Loucy (cell line): ENCODE measurements around the gene BTBD7.

Experiments used
- H2AFZ ChIP-seq: fragments of 200-600 bp; sonication (generic); 2 replicates; pipeline ENCODE4 v1.6.0; 2016; ENCODE audit warnings: antibody characterized with exemption, mild to moderate bottlenecking, low read length, moderate library complexity
- H3F3A ChIP-seq: fragments of 200-600 bp; 2 replicates; pipeline ENCODE4 v1.6.0; 2016; ENCODE audit warnings: antibody characterized with exemption, low read depth, mild to moderate bottlenecking
- H3K27me3 ChIP-seq: fragments of 200-600 bp; sonication (generic); 2 replicates; pipeline ENCODE4 v1.6.1; 2014; ENCODE audit warnings: low read length, mild to moderate bottlenecking; ENCODE audit not compliant: insufficient read depth, poor library complexity, severe bottlenecking
- H3K36me3 ChIP-seq: fragments of 200-600 bp; sonication (generic); 2 replicates; pipeline ENCODE4 v1.6.1; 2016; ENCODE audit warnings: low read length; ENCODE audit not compliant: insufficient read depth
- H3K4me1 ChIP-seq: fragments of 200-600 bp; sonication (generic); 2 replicates; pipeline ENCODE4 v1.5.1; 2014; ENCODE audit warnings: low read length, mild to moderate bottlenecking; ENCODE audit not compliant: insufficient read depth, poor library complexity, severe bottlenecking
- H3K4me2 ChIP-seq: fragments of 200-600 bp; sonication (generic); 2 replicates; pipeline ENCODE4 v1.6.0; 2014; ENCODE audit warnings: antibody characterized with exemption, low read length, low read depth, mild to moderate bottlenecking; ENCODE audit not compliant: poor library complexity, severe bottlenecking
- H3K4me3 ChIP-seq: fragments of 200-600 bp; sonication (generic); 2 replicates; pipeline ENCODE4 v1.5.1; 2014; ENCODE audit warnings: low read length, mild to moderate bottlenecking, mixed read lengths; ENCODE audit not compliant: poor library complexity, severe bottlenecking
- H3K79me2 ChIP-seq: fragments of 200-600 bp; sonication (generic); 2 replicates; pipeline ENCODE4 v1.6.1; 2014; ENCODE audit warnings: low read length; ENCODE audit not compliant: insufficient read depth
- H3K9ac ChIP-seq: fragments of 200-600 bp; sonication (generic); 2 replicates; pipeline ENCODE4 v1.6.0; 2014; ENCODE audit warnings: mild to moderate bottlenecking, low read depth, low read length, moderate library complexity; ENCODE audit not compliant: poor library complexity, severe bottlenecking
- H3K9me2 ChIP-seq: fragments of 200-600 bp; sonication (generic); replicated peaks from 2 replicates; pipeline ENCODE4 v1.6.1; 2016; ENCODE audit warnings: low read depth, low read length, mixed read lengths
- H3K9me3 ChIP-seq: fragments of 200-600 bp; sonication (generic); 2 replicates; pipeline ENCODE4 v1.6.1; 2014; ENCODE audit warnings: mild to moderate bottlenecking, antibody characterized with exemption, low read length, low read depth; ENCODE audit not compliant: insufficient read depth
- H4K20me1 ChIP-seq: fragments of 200-600 bp; sonication (generic); 2 replicates; pipeline ENCODE4 v1.6.0; 2014; ENCODE audit warnings: antibody characterized with exemption, low read length, mild to moderate bottlenecking; ENCODE audit not compliant: insufficient read depth, poor library complexity, severe bottlenecking
- EZH2phosphoT487 ChIP-seq: fragments of 200-600 bp; IDR thresholded peaks from 2 replicates; pipeline ENCODE4 v1.6.1; 2018; ENCODE audit warnings: antibody characterized with exemption, mild to moderate bottlenecking, moderate library complexity, borderline replicate concordance
- TF ChIP-seq, protein P1 (sequence below): fragments of 200-600 bp; sonication (generic); conservative IDR thresholded peaks from 2 replicates; pipeline ENCODE4 v1.5.1; 2014; ENCODE audit warnings: mild to moderate bottlenecking, antibody characterized with exemption, low read length

Gene BTBD7

DNA sequence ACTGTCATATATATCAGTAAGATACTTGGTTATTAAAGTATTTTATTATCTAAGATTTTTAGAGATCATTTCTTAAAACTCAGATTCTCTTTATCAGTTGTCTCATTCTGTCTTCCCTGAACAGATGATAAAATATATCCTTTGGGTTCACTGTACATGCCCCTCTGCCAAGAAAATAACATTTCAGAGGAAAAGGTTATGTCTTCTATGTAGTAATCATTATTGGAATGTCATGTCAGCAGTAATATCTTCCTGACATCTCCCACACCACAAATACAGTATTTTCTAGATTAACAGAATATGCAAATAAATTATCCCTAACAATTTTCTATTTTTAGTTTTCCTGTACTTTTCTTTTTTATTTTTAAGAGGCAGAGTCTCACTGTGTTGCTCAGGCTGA is 26.0 kb downstream of the BTBD7 start:
- Histone ChIP-seq H3K79me2 (peaks cover 99% of the 10 kb centered on the region), H3K9ac (no peak overlapping the region), H2AFZ (no peak overlapping the region), H3K4me1 (peaks cover 25% of the 10 kb centered on the region), H3F3A (0 out of 2 replicates have a peak, but pooled peaks cover 2% of the 10 kb centered on the region), H3K27me3 (no peaks in the 10 kb centered on the region), H3K4me3 (no peak overlapping the region), H3K9me3 (no peaks in the 10 kb centered on the region), H4K20me1 (peaks cover 83% of the 10 kb centered on the region), H3K36me3 (no peaks in the 10 kb centered on the region; the same call in 1 of the 2 replicates), H3K4me2 (no peak overlapping the region), H3K9me2 (no peaks in the 10 kb centered on the region)
- no peak for TF ChIP-seq EZH2phosphoT487
- TF ChIP-seq, protein P1, sequence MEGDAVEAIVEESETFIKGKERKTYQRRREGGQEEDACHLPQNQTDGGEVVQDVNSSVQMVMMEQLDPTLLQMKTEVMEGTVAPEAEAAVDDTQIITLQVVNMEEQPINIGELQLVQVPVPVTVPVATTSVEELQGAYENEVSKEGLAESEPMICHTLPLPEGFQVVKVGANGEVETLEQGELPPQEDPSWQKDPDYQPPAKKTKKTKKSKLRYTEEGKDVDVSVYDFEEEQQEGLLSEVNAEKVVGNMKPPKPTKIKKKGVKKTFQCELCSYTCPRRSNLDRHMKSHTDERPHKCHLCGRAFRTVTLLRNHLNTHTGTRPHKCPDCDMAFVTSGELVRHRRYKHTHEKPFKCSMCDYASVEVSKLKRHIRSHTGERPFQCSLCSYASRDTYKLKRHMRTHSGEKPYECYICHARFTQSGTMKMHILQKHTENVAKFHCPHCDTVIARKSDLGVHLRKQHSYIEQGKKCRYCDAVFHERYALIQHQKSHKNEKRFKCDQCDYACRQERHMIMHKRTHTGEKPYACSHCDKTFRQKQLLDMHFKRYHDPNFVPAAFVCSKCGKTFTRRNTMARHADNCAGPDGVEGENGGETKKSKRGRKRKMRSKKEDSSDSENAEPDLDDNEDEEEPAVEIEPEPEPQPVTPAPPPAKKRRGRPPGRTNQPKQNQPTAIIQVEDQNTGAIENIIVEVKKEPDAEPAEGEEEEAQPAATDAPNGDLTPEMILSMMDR, result no peak

DNA sequence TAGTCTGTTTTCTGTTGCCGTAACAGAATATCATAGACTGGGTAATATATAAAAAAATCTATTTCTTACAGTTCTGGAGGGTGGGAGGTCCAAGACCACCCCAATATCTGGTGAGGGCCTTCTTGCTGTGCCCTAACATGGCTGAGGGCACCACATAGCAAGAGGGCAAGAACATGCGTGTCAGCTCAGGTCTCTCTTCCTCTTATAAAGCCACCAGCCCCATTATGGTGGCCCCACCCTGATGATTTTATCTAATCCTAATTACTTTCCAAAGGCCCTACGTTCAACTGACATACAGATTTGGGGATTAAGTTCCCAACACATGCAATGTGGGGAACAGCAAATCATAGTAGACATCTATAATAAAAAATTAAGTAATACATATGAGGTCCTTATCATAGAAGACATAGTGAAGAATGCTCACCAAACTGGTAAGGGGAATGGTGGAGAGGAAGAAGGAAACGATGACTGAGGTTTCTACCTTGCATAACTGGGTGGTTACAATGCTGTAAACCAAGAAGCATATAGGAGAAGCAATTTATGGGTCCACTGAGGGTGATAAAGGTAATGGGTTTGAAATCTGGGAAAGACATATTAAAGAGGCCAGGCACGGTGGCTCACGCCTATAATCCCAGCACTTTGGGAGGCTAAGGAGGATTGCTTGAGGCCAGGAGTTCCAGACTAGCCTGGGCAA is 27.0 kb downstream of the BTBD7 start:
- TF ChIP-seq, protein P1, result no peak
- TF ChIP-seq EZH2phosphoT487, result no peak
- Histone ChIP-seq H3F3A (no peaks in the 10 kb centered on the region), H3K9ac (no peak overlapping the region), H4K20me1 (peaks cover 80% of the 10 kb centered on the region), H2AFZ (no peak overlapping the region), H3K79me2 (peaks cover 99% of the 10 kb centered on the region), H3K27me3 (no peaks in the 10 kb centered on the region), H3K4me1 (peaks cover 25% of the 10 kb centered on the region), H3K36me3 (no peaks in the 10 kb centered on the region; the same call in 1 of the 2 replicates), H3K4me3 (no peak overlapping the region), H3K9me3 (no peaks in the 10 kb centered on the region), H3K9me2 (no peaks in the 10 kb centered on the region), H3K4me2 (peak overlapping the region; percentile 23)

DNA sequence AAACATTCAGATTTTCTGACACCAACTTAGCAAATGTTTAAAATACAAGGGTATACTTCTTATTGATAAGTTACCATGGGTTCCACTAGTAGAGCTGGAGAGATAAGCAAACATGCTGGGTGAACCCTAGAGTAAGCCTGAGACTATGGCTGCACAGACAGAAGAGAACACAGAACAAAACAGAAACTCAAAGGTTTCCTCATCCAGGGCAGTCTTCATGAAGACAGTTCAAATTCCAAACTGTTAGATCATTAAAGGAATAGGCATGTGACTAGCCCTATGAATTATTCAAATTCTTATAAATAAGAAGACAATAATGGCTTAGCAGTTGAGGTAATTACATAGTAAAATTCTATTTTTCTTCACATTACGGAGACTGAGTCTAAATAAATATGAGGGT is 28.1 kb downstream of the BTBD7 start:
- no peak overlapping the region for H3K9ac ChIP-seq
- H3K79me2 ChIP-seq, result peaks cover 99% of the 10 kb centered on the region
- no peak overlapping the region for H3K4me2 ChIP-seq
- peaks cover 73% of the 10 kb centered on the region for H4K20me1 ChIP-seq
- H3K9me3 ChIP-seq, result no peaks in the 10 kb centered on the region
- H2AFZ ChIP-seq, result no peak overlapping the region
- TF ChIP-seq, protein P1, result no peak
- no peak for TF ChIP-seq EZH2phosphoT487
- H3K27me3 ChIP-seq, result no peaks in the 10 kb centered on the region
- no peaks in the 10 kb centered on the region; the same call in 1 of the 2 replicates for H3K36me3 ChIP-seq
- H3K9me2 ChIP-seq, result no peaks in the 10 kb centered on the region
- no peaks in the 10 kb centered on the region for H3F3A ChIP-seq
- no peak overlapping the region for H3K4me3 ChIP-seq
- peaks cover 21% of the 10 kb centered on the region for H3K4me1 ChIP-seq
